Mesenchymal stem cell (in vitro differentiated cells and primary cell): ENCODE data around the gene COPE.

ENCODE experiments used
- DNase-seq: peaks from one replicate; pipeline ENCODE4 v3.0.0-alpha.2; 2013
- H2AFZ ChIP-seq: one replicate; pipeline ENCODE4 v1.6.1; 2013; ENCODE audit warnings: low read depth, mild to moderate bottlenecking, control low read depth, inconsistent platforms, low read length, moderate library complexity
- H2AK5ac ChIP-seq: 2 replicates; pipeline ENCODE4 v1.6.1; 2013; ENCODE audit warnings: low read length, moderate library complexity, mild to moderate bottlenecking, inconsistent platforms; ENCODE audit not compliant: severe bottlenecking
- H2BK120ac ChIP-seq: one replicate; pipeline ENCODE4 v1.6.1; 2013; ENCODE audit warnings: low read depth, mild to moderate bottlenecking, inconsistent platforms, low read length, moderate library complexity
- H2BK12ac ChIP-seq, 2 experiments: one replicate each; pipeline ENCODE4 v1.6.1; 2013; ENCODE audit warnings: inconsistent platforms in 2 of 2, low read length in 2 of 2, mild to moderate bottlenecking in 2 of 2, moderate library complexity in 2 of 2, control low read depth in 1 of 2
- H2BK15ac ChIP-seq: one replicate; pipeline ENCODE4 v1.6.1; 2013; ENCODE audit warnings: mild to moderate bottlenecking, low read depth, inconsistent platforms; ENCODE audit not compliant: poor library complexity, severe bottlenecking
- H2BK5ac ChIP-seq: 2 replicates; pipeline ENCODE4 v1.6.1; 2013; ENCODE audit warnings: low read depth, mild to moderate bottlenecking, low read length, control low read depth, inconsistent platforms; ENCODE audit not compliant: poor library complexity, severe bottlenecking
- H3K14ac ChIP-seq, 2 experiments: one replicate each; pipeline ENCODE4 v1.6.1; 2013; ENCODE audit warnings: inconsistent platforms in 2 of 2, low read length in 2 of 2, control low read depth in 1 of 2, mild to moderate bottlenecking in 1 of 2, moderate library complexity in 1 of 2
- H3K18ac ChIP-seq, 2 experiments: one replicate each; pipeline ENCODE4 v1.6.1; 2013; ENCODE audit warnings: inconsistent platforms in 2 of 2, low read length in 2 of 2, control low read depth in 1 of 2, low read depth in 1 of 2, mild to moderate bottlenecking in 1 of 2
- H3K23ac ChIP-seq, 2 experiments: one replicate each; pipeline ENCODE4 v1.6.1; 2013; ENCODE audit warnings: inconsistent platforms in 2 of 2, low read length in 2 of 2, mild to moderate bottlenecking in 2 of 2, moderate library complexity in 2 of 2, control low read depth in 1 of 2
- H3K27ac ChIP-seq: 2 replicates; pipeline ENCODE4 v1.5.1; 2013; ENCODE audit warnings: mild to moderate bottlenecking, moderate library complexity, low read length, control low read depth, inconsistent platforms; ENCODE audit not compliant: poor library complexity, severe bottlenecking
- H3K27me3 ChIP-seq, 2 experiments: 2 replicates each; pipeline versions ENCODE4 v1.6.1 to v1.7.0; 2013; ENCODE audit warnings: low read length in 2 of 2, mild to moderate bottlenecking in 2 of 2, moderate library complexity in 2 of 2, control low read depth in 1 of 2, inconsistent platforms in 1 of 2; ENCODE audit not compliant: control insufficient read depth in 1 of 2, insufficient read depth in 1 of 2
- H3K36me3 ChIP-seq, 2 experiments: 2 replicates each; pipeline versions ENCODE4 v1.6.1 to v1.7.0; 2013; ENCODE audit warnings: low read length in 2 of 2, control low read depth in 1 of 2, inconsistent platforms in 1 of 2, low read depth in 1 of 2, mild to moderate bottlenecking in 1 of 2; ENCODE audit not compliant: insufficient read depth in 2 of 2, control insufficient read depth in 1 of 2
- H3K4ac ChIP-seq, 2 experiments: one replicate each; pipeline ENCODE4 v1.6.1; 2013; ENCODE audit warnings: inconsistent platforms in 2 of 2, low read length in 2 of 2, mild to moderate bottlenecking in 2 of 2, moderate library complexity in 2 of 2, control low read depth in 1 of 2, low read depth in 1 of 2
- H3K4me1 ChIP-seq: 2 replicates; pipeline ENCODE4 v1.6.1; 2013; ENCODE audit warnings: low read depth, low read length, control low read depth; ENCODE audit not compliant: control insufficient read depth, insufficient read depth
- H3K4me2 ChIP-seq: 2 replicates; pipeline ENCODE4 v1.6.1; 2013; ENCODE audit warnings: low read length, mild to moderate bottlenecking, inconsistent platforms; ENCODE audit not compliant: poor library complexity, severe bottlenecking
- H3K4me3 ChIP-seq, 2 experiments: 2 replicates each; pipeline versions ENCODE4 v1.5.1 to v1.7.0; 2013; ENCODE audit warnings: low read length in 2 of 2, mild to moderate bottlenecking in 2 of 2, control low read depth in 1 of 2, low read depth in 1 of 2; ENCODE audit not compliant: insufficient read depth in 1 of 2
- H3K79me1 ChIP-seq: replicated peaks from 2 replicates; pipeline ENCODE4 v1.6.1; 2013; ENCODE audit warnings: mild to moderate bottlenecking, control low read depth, low read length, inconsistent platforms; ENCODE audit not compliant: poor library complexity, severe bottlenecking
- H3K9ac ChIP-seq: 2 replicates; pipeline ENCODE4 v1.7.0; 2013; ENCODE audit warnings: mild to moderate bottlenecking, low read length, moderate library complexity
- H3K9me3 ChIP-seq: 2 replicates; pipeline ENCODE4 v1.7.0; 2013; ENCODE audit warnings: mild to moderate bottlenecking, low read length; ENCODE audit not compliant: control insufficient read depth
- H4K8ac ChIP-seq: one replicate; pipeline ENCODE4 v1.6.1; 2013; ENCODE audit warnings: inconsistent platforms, mild to moderate bottlenecking, low read length, moderate library complexity
- H4K91ac ChIP-seq: one replicate; pipeline ENCODE4 v1.6.1; 2013; ENCODE audit warnings: mild to moderate bottlenecking, low read length, inconsistent platforms
- WGBS: methylation state at CpG from one replicate; pipeline ENCODE4 v1.1.7; 2013; ENCODE audit warnings: mixed read lengths; 5-methylcytosine and 5-hydroxymethylcytosine counted together

COPE gene

GRCh38 chr19:18849838-18850400 lies 69.3 kb downstream of the COPE start:
- Histone ChIP-seq H3K23ac (no peak overlapping the region), H3K36me3 (peaks cover 50 to 77% of the 10 kb centered on the region in 2 experiments), H4K91ac (no peak overlapping the region), H2BK5ac (no peak overlapping the region), H3K79me1 (peaks cover 60% of the 10 kb centered on the region), H3K4me2 (no peak overlapping the region), H2BK15ac (no peak overlapping the region), H3K4me1 (peaks cover 23% of the 10 kb centered on the region), H2AK5ac (no peak overlapping the region), H3K9ac (peak overlapping the region; percentile 87), H3K4ac (no peak overlapping the region), H3K9me3 (no peaks in the 10 kb centered on the region), H3K18ac (no peak overlapping the region), H3K27me3 (no peaks in the 10 kb centered on the region), H2BK12ac (no peak overlapping the region), H3K14ac (no peak overlapping the region), H3K4me3 (peak overlapping the region in 1 of 2 experiments; percentile 69), H2BK120ac (no peak overlapping the region), H2AFZ (no peak overlapping the region), H3K27ac (no peak overlapping the region), H4K8ac (no peak overlapping the region)
- WGBS, result 88% methylated on average over 16 of the region's 16 CpGs
- no peak for DNase-seq
